HepG2 (cell line): ENCODE data around the gene NPAS2. TPM values are rescaled to one million over a fixed set of nuclear protein-coding genes. Genes with fewer than 3 reads are reported as not detected.

Experiments
- CC2D1A ChIP-seq: sonication (generic); formaldehyde crosslinking; IDR thresholded peaks from 2 replicates; pipeline ENCODE4 v1.8.1; 2023; ENCODE audit warnings: mild to moderate bottlenecking, missing genetic modification reagents
- ERF ChIP-seq: IDR thresholded peaks from 2 replicates; pipeline ENCODE4 v1.6.1; 2018; ENCODE audit warnings: missing biosample characterization, missing genetic modification reagents
- FOSL2 ChIP-seq: sonication (generic); formaldehyde crosslinking; IDR thresholded peaks from 2 replicates; pipeline ENCODE4 v1.4.0; 2020; ENCODE audit warnings: missing genetic modification reagents
- FOXJ3 ChIP-seq: sonication (generic); formaldehyde crosslinking; IDR thresholded peaks from 2 replicates; pipeline ENCODE4 v1.4.0; 2020; ENCODE audit warnings: missing genetic modification reagents, mild to moderate bottlenecking, borderline replicate concordance
- GFI1 ChIP-seq: sonication (generic); formaldehyde crosslinking; IDR thresholded peaks from 2 replicates; pipeline ENCODE4 v1.5.0; 2020; ENCODE audit warnings: missing genetic modification reagents, mild to moderate bottlenecking, borderline replicate concordance
- HDAC2 ChIP-seq: sonication (generic); formaldehyde crosslinking; IDR thresholded peaks from 2 replicates; pipeline ENCODE4 v1.4.0; 2020; ENCODE audit warnings: missing genetic modification reagents
- KLF15 ChIP-seq: sonication (generic); formaldehyde crosslinking; IDR thresholded peaks from 2 replicates; pipeline ENCODE4 v1.8.1; 2023; ENCODE audit warnings: borderline replicate concordance, mild to moderate bottlenecking, inconsistent platforms, missing genetic modification reagents, mixed read lengths
- MED8 ChIP-seq: sonication (generic); formaldehyde crosslinking; IDR thresholded peaks from 2 replicates; pipeline ENCODE4 v1.8.1; 2023; ENCODE audit warnings: mild to moderate bottlenecking, missing genetic modification reagents; ENCODE audit not compliant: insufficient replicate concordance
- PAX8 ChIP-seq: sonication (generic); formaldehyde crosslinking; IDR thresholded peaks from 2 replicates; pipeline ENCODE4 v1.8.0; 2022; ENCODE audit warnings: mild to moderate bottlenecking, missing genetic modification reagents, borderline replicate concordance
- RAD21 ChIP-seq: fragments of 450-650 bp; formaldehyde crosslinking; IDR thresholded peaks from 2 replicates; pipeline ENCODE4 v1.5.0; 2020; ENCODE audit warnings: mild to moderate bottlenecking
- SIN3A ChIP-seq: IDR thresholded peaks from 2 replicates; pipeline ENCODE4 v1.6.1; 2011; ENCODE audit warnings: low read depth, mild to moderate bottlenecking, control low read depth, low read length, borderline replicate concordance
- SIX4 ChIP-seq: sonication (generic); formaldehyde crosslinking; IDR thresholded peaks from 2 replicates; pipeline ENCODE4 v1.4.0; 2020; ENCODE audit warnings: missing genetic modification reagents
- SMARCC2 ChIP-seq: fragments of 450-650 bp; IDR thresholded peaks from 2 replicates; pipeline ENCODE4 v1.6.1; 2017; ENCODE audit warnings: antibody characterized with exemption, mild to moderate bottlenecking
- SNRNP70 ChIP-seq: fragments of 200-400 bp; formaldehyde crosslinking; IDR thresholded peaks from 2 replicates; pipeline ENCODE4 v1.6.1; 2017; ENCODE audit warnings: mild to moderate bottlenecking, low read depth, low read length, moderate library complexity
- TSC22D2 ChIP-seq: sonication (generic); formaldehyde crosslinking; IDR thresholded peaks from 2 replicates; pipeline ENCODE4 v1.5.1; 2020; ENCODE audit warnings: missing genetic modification reagents, mild to moderate bottlenecking, borderline replicate concordance
- ZNF776 ChIP-seq: sonication (generic); formaldehyde crosslinking; IDR thresholded peaks from 2 replicates; pipeline ENCODE4 v1.4.0; 2020; ENCODE audit warnings: mild to moderate bottlenecking, missing genetic modification reagents
- ZNF782 ChIP-seq: sonication (generic); formaldehyde crosslinking; IDR thresholded peaks from 2 replicates; pipeline ENCODE4 v1.4.0; 2020; ENCODE audit warnings: missing genetic modification reagents, mild to moderate bottlenecking, borderline replicate concordance
- polyA plus RNA-seq, 8 experiments: library from polyadenylated mRNA; depleted of rRNA in 3 of 8; stranded (reverse) in 7 of 8; unstranded in 1 of 8; fragments of >200 nt; fragmentation: Illumina TruSeq in 4 of 8; extraction: Trizol in 4 of 8; gene quantifications; 2 replicates each; pipeline versions ENCODE4 v1.2.1 to v1.2.3, GENCODE V29; 2011 to 2016; ENCODE audit warnings: low read depth in 4 of 8, missing spikeins in 1 of 8, mixed read lengths in 1 of 8; ENCODE audit not compliant: insufficient read depth in 1 of 8
- total RNA-seq, 5 experiments: library from RNA; depleted of rRNA; stranded (reverse); fragments of >200 nt; fragmentation: Illumina TruSeq; extraction: Trizol; gene quantifications; 2 replicates each; pipeline ENCODE4 v1.2.3, GENCODE V29; 2016; ENCODE audit warnings: low read depth in 1 of 5
- TF ChIP-seq, protein P1 (sequence below): sonication (generic); formaldehyde crosslinking; IDR thresholded peaks from 2 replicates; pipeline ENCODE4 v1.4.0; 2020; ENCODE audit warnings: missing genetic modification reagents
- TF ChIP-seq, protein P2 (sequence below): sonication (generic); formaldehyde crosslinking; IDR thresholded peaks from 2 replicates; pipeline ENCODE4 v1.4.0; 2020; ENCODE audit warnings: missing genetic modification reagents, borderline replicate concordance
- TF ChIP-seq, protein P3 (sequence below): sonication (generic); formaldehyde crosslinking; IDR thresholded peaks from 2 replicates; pipeline ENCODE4 v1.4.0; 2020; ENCODE audit warnings: missing genetic modification reagents
- TF ChIP-seq, protein P4 (sequence below): sonication (generic); formaldehyde crosslinking; IDR thresholded peaks from 2 replicates; pipeline ENCODE4 v1.8.0; 2022; ENCODE audit warnings: mild to moderate bottlenecking, missing genetic modification reagents, moderate library complexity

Gene NPAS2
- total and polyA plus RNA-seq, 2 of the 13 experiments (the other 11 are each of a cell fraction or from before 2014, with no cell fraction given) = 14.8 to 37.5 TPM

DNA sequence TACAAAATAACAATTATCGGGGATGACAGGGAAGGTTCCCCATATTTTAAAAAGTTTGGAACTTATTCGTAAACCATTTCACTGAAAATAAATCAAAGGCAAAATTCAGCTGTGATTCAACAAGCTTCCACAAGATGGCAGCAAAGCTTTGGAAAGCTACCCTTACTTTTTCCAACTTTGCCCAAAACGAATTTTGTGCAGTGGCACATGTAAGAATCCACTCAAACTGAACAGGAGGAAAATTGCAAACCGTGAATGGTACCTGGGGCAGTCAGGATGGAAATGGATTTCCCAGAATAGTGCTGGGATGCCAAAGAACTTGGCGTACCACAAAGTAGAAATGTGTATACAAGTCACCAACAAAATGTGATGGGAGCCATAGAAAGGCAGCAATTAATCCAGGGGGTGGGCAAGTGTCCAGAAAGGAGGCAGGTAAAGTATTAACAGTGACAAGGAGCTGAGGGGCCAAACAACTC, 192.8 kb downstream of the NPAS2 start (continued):
- TF ChIP-seq, protein P1, sequence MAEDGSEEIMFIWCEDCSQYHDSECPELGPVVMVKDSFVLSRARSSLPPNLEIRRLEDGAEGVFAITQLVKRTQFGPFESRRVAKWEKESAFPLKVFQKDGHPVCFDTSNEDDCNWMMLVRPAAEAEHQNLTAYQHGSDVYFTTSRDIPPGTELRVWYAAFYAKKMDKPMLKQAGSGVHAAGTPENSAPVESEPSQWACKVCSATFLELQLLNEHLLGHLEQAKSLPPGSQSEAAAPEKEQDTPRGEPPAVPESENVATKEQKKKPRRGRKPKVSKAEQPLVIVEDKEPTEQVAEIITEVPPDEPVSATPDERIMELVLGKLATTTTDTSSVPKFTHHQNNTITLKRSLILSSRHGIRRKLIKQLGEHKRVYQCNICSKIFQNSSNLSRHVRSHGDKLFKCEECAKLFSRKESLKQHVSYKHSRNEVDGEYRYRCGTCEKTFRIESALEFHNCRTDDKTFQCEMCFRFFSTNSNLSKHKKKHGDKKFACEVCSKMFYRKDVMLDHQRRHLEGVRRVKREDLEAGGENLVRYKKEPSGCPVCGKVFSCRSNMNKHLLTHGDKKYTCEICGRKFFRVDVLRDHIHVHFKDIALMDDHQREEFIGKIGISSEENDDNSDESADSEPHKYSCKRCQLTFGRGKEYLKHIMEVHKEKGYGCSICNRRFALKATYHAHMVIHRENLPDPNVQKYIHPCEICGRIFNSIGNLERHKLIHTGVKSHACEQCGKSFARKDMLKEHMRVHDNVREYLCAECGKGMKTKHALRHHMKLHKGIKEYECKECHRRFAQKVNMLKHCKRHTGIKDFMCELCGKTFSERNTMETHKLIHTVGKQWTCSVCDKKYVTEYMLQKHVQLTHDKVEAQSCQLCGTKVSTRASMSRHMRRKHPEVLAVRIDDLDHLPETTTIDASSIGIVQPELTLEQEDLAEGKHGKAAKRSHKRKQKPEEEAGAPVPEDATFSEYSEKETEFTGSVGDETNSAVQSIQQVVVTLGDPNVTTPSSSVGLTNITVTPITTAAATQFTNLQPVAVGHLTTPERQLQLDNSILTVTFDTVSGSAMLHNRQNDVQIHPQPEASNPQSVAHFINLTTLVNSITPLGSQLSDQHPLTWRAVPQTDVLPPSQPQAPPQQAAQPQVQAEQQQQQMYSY = no peak
- no peak for TF ChIP-seq FOSL2
- TF ChIP-seq, protein P2, sequence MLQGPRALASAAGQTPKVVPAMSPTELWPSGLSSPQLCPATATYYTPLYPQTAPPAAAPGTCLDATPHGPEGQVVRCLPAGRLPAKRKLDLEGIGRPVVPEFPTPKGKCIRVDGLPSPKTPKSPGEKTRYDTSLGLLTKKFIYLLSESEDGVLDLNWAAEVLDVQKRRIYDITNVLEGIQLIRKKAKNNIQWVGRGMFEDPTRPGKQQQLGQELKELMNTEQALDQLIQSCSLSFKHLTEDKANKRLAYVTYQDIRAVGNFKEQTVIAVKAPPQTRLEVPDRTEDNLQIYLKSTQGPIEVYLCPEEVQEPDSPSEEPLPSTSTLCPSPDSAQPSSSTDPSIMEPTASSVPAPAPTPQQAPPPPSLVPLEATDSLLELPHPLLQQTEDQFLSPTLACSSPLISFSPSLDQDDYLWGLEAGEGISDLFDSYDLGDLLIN (CRISPR knock-in tag) = no peak
- TF ChIP-seq, protein P3, sequence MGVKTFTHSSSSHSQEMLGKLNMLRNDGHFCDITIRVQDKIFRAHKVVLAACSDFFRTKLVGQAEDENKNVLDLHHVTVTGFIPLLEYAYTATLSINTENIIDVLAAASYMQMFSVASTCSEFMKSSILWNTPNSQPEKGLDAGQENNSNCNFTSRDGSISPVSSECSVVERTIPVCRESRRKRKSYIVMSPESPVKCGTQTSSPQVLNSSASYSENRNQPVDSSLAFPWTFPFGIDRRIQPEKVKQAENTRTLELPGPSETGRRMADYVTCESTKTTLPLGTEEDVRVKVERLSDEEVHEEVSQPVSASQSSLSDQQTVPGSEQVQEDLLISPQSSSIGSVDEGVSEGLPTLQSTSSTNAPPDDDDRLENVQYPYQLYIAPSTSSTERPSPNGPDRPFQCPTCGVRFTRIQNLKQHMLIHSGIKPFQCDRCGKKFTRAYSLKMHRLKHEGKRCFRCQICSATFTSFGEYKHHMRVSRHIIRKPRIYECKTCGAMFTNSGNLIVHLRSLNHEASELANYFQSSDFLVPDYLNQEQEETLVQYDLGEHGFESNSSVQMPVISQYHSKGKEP (CRISPR knock-in tag) = no peak
- peak; percentile 32; the same call in 1 of the 2 replicates for TF ChIP-seq HDAC2 (CRISPR knock-in tag)
- no peak for TF ChIP-seq TSC22D2 (CRISPR knock-in tag)
- 0 out of 2 replicates have a peak, but pooled peaks have one; percentile 20 for TF ChIP-seq FOXJ3 (CRISPR knock-in tag)
- TF ChIP-seq SMARCC2 = no peak
- no peak for TF ChIP-seq ZNF776 (CRISPR knock-in tag)
- TF ChIP-seq GFI1 = no peak
- TF ChIP-seq CC2D1A = no peak
- no peak for TF ChIP-seq MED8 (CRISPR knock-in tag)
- peak; percentile 56; the same call in 1 of the 2 replicates for TF ChIP-seq ERF (CRISPR knock-in tag)
- TF ChIP-seq SIN3A = no peak
- no peak for TF ChIP-seq ZNF782
- TF ChIP-seq PAX8 = no peak
- TF ChIP-seq, protein P4, sequence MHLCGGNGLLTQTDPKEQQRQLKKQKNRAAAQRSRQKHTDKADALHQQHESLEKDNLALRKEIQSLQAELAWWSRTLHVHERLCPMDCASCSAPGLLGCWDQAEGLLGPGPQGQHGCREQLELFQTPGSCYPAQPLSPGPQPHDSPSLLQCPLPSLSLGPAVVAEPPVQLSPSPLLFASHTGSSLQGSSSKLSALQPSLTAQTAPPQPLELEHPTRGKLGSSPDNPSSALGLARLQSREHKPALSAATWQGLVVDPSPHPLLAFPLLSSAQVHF (CRISPR knock-in tag) = 0 out of 2 replicates have a peak, but pooled peaks have one; percentile 25
- peak; percentile 82 for TF ChIP-seq RAD21 (CRISPR knock-in tag)
- no peak for TF ChIP-seq SIX4
- TF ChIP-seq KLF15 = no peak
- no peak for TF ChIP-seq SNRNP70
